KMS-11 (cell line): Measurements from ENCODE around the gene MINDY1.

Experiments
- H2AFZ ChIP-seq: fragments of 200-600 bp; sonication (generic); 2 replicates; pipeline ENCODE4 v1.6.1; 2016; ENCODE audit warnings: antibody characterized with exemption, mixed run types, low read depth
- H3K27ac ChIP-seq: fragments of 200-600 bp; sonication (generic); 2 replicates; pipeline ENCODE4 v1.6.1; 2016; ENCODE audit warnings: mild to moderate bottlenecking, mixed run types
- H3K27me3 ChIP-seq: fragments of 200-600 bp; sonication (generic); 2 replicates; pipeline ENCODE4 v1.6.1; 2017; ENCODE audit warnings: mild to moderate bottlenecking, low read depth, mixed run types, moderate library complexity; ENCODE audit not compliant: insufficient read depth
- H3K36me3 ChIP-seq: fragments of 200-600 bp; sonication (generic); 2 replicates; pipeline ENCODE4 v1.6.1; 2017; ENCODE audit warnings: mild to moderate bottlenecking, mixed run types; ENCODE audit not compliant: insufficient read depth
- H3K4me1 ChIP-seq: fragments of 200-600 bp; sonication (generic); 2 replicates; pipeline ENCODE4 v1.6.1; 2016; ENCODE audit warnings: mild to moderate bottlenecking, low read depth, mixed run types; ENCODE audit not compliant: poor library complexity, severe bottlenecking
- H3K4me2 ChIP-seq: fragments of 200-600 bp; sonication (generic); 2 replicates; pipeline ENCODE4 v1.7.0; 2016; ENCODE audit warnings: mild to moderate bottlenecking, mixed run types
- H3K4me3 ChIP-seq: fragments of 200-600 bp; sonication (generic); IDR thresholded peaks from 2 replicates; pipeline ENCODE4 v1.6.1; 2017; ENCODE audit warnings: low read depth, low read length, mixed read lengths; ENCODE audit not compliant: insufficient read depth
- H3K79me2 ChIP-seq: fragments of 200-600 bp; sonication (generic); 2 replicates; pipeline ENCODE4 v1.6.1; 2016; ENCODE audit warnings: low read depth, mixed run types; ENCODE audit not compliant: insufficient read depth
- H3K9ac ChIP-seq: fragments of 200-600 bp; sonication (generic); 2 replicates; pipeline ENCODE4 v1.6.1; 2016; ENCODE audit warnings: mild to moderate bottlenecking, mixed run types
- H4K20me1 ChIP-seq: fragments of 200-600 bp; sonication (generic); 2 replicates; pipeline ENCODE4 v1.6.1; 2016; ENCODE audit warnings: mild to moderate bottlenecking, mixed run types; ENCODE audit not compliant: insufficient read depth
- TF ChIP-seq, protein P1 (sequence below): fragments of 200-600 bp; sonication (generic); conservative IDR thresholded peaks from 2 replicates; pipeline ENCODE4 v1.6.1; 2017; ENCODE audit warnings: low read depth, mild to moderate bottlenecking, antibody characterized with exemption, low read length, moderate library complexity, mixed read lengths

Gene MINDY1

GRCh38 chr1:150979092-150980056 is 27.3 kb downstream of the MINDY1 start:
- no peaks in the 10 kb centered on the region for H3K27me3 ChIP-seq
- no peaks in the 10 kb centered on the region for H3K36me3 ChIP-seq
- peak overlapping the region; percentile 62 for H3K4me3 ChIP-seq
- H3K79me2 ChIP-seq = no peaks in the 10 kb centered on the region
- no peak overlapping the region for H3K27ac ChIP-seq
- H3K4me2 ChIP-seq = peak overlapping the region; percentile 46
- TF ChIP-seq, protein P1, sequence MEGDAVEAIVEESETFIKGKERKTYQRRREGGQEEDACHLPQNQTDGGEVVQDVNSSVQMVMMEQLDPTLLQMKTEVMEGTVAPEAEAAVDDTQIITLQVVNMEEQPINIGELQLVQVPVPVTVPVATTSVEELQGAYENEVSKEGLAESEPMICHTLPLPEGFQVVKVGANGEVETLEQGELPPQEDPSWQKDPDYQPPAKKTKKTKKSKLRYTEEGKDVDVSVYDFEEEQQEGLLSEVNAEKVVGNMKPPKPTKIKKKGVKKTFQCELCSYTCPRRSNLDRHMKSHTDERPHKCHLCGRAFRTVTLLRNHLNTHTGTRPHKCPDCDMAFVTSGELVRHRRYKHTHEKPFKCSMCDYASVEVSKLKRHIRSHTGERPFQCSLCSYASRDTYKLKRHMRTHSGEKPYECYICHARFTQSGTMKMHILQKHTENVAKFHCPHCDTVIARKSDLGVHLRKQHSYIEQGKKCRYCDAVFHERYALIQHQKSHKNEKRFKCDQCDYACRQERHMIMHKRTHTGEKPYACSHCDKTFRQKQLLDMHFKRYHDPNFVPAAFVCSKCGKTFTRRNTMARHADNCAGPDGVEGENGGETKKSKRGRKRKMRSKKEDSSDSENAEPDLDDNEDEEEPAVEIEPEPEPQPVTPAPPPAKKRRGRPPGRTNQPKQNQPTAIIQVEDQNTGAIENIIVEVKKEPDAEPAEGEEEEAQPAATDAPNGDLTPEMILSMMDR = peak; percentile 100
- no peaks in the 10 kb centered on the region for H4K20me1 ChIP-seq
- H3K9ac ChIP-seq = no peak overlapping the region
- peaks cover 54% of the 10 kb centered on the region for H3K4me1 ChIP-seq
- peak overlapping the region; percentile 60 for H2AFZ ChIP-seq

DNA sequence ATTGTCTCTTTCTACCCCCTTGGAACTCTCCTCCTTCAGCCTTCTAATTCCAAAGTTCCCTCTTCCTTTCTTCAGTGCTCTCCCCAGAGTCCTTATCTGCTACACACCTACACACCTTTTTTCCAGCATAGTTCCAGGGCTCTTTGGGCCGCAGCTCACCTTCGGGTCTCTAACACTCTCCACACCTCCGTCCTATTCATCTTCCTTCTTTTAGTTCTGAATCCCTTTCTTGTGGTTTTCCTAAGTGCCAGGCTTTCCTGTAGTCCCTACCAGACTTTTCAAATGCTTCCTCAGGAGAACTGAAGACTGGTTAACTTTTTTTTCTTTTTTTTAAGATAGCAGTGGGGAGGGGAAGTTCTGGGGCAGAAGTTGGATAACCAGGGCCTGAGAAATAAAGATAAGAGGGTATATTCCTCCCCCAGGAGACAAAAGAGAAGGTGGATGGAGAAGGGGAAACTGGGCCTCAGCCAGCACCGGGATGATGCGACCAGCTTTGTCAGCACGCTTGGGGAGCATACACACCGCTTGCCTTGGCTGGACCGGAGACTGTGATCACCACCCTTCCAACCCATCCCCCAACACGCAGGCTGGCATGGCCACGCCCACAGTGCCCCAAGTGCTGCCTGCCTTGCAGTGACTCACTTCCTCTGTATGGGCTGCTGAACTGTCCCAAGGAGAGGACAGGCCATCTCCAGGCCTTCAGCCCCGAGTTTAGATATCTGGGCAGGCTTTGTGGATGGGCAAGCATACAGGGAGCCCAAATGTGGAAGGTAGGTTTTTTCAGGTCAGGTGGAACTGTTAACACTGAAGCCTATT is 29.6 kb downstream of the MINDY1 start:
- H3K79me2 ChIP-seq = peaks cover 20% of the 10 kb centered on the region
- H3K36me3 ChIP-seq = no peaks in the 10 kb centered on the region
- peak overlapping the region; percentile 42 for H2AFZ ChIP-seq
- no peak overlapping the region; the same call in 1 of the 2 replicates for H3K9ac ChIP-seq
- 0 out of 2 replicates have a peak overlapping the region, but pooled peaks have one; percentile 1 for H3K27ac ChIP-seq
- no peak overlapping the region for H3K4me3 ChIP-seq
- H4K20me1 ChIP-seq = peaks cover 5% of the 10 kb centered on the region; the same call in 1 of the 2 replicates
- TF ChIP-seq, protein P1 = no peak
- no peaks in the 10 kb centered on the region for H3K27me3 ChIP-seq
- peaks cover 65% of the 10 kb centered on the region for H3K4me1 ChIP-seq
- H3K4me2 ChIP-seq = peak overlapping the region; percentile 26

DNA sequence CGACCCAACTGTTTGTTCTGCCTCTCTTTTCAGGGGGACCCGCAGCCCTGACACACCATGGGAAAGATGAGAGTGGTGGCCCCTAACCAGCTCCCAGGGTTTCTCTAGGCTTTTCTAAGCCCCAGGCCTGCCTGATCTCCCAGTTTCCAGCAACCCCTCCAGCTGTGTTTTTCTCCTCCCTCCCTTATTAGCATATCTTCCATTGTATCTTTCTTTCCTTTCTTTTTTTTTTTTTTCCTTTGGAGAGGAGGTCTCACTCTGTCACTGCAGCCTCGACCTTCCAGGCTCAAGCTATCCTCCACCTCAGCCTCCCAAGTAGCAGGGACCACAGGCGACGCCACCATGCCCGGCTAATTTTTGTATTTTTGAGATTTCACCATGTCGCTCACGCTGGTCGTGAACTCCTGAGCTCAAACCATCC is 30.3 kb downstream of the MINDY1 start:
- no peaks in the 10 kb centered on the region for H3K27me3 ChIP-seq
- TF ChIP-seq, protein P1 = no peak
- H3K4me1 ChIP-seq = peaks cover 65% of the 10 kb centered on the region
- H3K36me3 ChIP-seq = no peaks in the 10 kb centered on the region
- H3K4me2 ChIP-seq = no peak overlapping the region
- H3K27ac ChIP-seq = no peak overlapping the region
- no peak overlapping the region for H3K9ac ChIP-seq
- H3K4me3 ChIP-seq = no peak overlapping the region
- H4K20me1 ChIP-seq = peaks cover 11% of the 10 kb centered on the region; the same call in 1 of the 2 replicates
- H3K79me2 ChIP-seq = peaks cover 27% of the 10 kb centered on the region
- no peak overlapping the region for H2AFZ ChIP-seq

DNA sequence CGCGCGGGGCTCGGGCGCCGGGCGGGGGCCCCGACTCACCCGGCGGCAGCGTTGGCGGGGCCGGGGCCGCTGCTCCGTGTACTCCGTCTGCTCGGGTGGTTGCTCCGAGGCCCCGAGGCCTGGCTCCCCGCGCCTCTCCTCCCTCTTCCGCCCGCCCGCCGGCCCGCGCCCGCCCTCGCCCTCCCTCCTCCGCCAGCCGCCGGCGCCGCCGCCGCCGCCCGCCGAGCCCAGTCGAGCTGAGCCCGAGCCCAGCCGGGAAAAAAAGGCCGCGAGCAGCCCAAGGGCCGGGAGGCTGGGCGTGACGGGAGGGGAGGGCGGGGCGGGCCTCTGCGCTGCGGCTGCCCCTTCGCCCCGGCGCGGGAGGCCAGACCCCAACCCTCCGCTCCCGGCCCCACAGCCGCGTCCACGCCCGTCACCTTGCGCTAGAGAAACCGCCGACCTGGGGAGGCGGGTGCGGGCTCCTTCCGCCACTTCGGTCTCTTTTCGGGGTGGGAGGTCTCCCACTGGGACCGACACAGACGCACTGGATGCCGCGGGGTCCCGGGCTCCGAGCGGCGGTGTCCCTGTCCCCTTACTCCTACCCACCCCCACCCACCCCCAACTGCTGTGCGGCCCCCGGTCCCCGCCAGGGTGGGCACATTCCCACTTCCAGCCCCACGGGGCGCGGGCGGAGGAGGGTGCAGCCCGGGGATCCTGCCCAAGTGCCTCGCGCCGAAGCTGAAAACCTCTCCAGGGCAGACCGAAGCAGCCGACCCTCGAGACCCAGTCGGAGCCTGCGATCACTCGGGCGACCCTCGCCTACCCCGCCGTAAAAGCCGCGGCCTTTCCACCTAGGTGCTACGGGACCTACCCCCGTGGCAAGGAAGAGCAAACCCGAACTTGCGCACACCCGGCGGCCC is 31.9 kb downstream of the MINDY1 start, which contains the start of gene CERS2:
CERS2 (minus strand) TSS at position 256 of the 899 bp plus-strand sequence. CDS start 5,745 bp downstream, outside the sequence.
- Histone ChIP-seq H3K27ac (peak within 1 kb of the TSS; percentile 66), H3K36me3 (no peaks in the 10 kb centered on the region), H3K9ac (peak within 1 kb of the TSS; percentile 93), H3K4me2 (peak within 1 kb of the TSS; percentile 97), H2AFZ (peak within 1 kb of the TSS; percentile 73), H3K27me3 (no peaks in the 10 kb centered on the region), H3K4me1 (peaks cover 63% of the 10 kb centered on the region), H4K20me1 (peaks cover 18% of the 10 kb centered on the region), H3K4me3 (peak within 1 kb of the TSS; percentile 83), H3K79me2 (peaks cover 42% of the 10 kb centered on the region)
- TF ChIP-seq, protein P1 = no peak
